GM23338 (cell line): ENCODE measurements around the gene ACSL3.

Experiments used
- CTCF ChIP-seq, 2 experiments: fragments of 200-600 bp in 1 of 2; sonication (generic) in 1 of 2; conservative IDR thresholded peaks; 2 replicates each; pipeline versions ENCODE4 v1.5.1 to v1.6.1; 2016 to 2017; ENCODE audit warnings: antibody characterized with exemption in 2 of 2, low read depth in 2 of 2, mild to moderate bottlenecking in 2 of 2, moderate library complexity in 1 of 2
- ETS1 ChIP-seq: IDR thresholded peaks from 2 replicates; pipeline ENCODE4 v1.6.1; 2016; ENCODE audit warnings: antibody characterized with exemption
- EZH2 ChIP-seq: fragments of 200-600 bp; sonication (generic); IDR thresholded peaks from one replicate; pipeline ENCODE4 v1.8.0; 2017; ENCODE audit warnings: antibody characterized with exemption, mild to moderate bottlenecking, low read depth; ENCODE audit not compliant: unreplicated experiment
- JUNB ChIP-seq: IDR thresholded peaks from one replicate; pipeline ENCODE4 v1.6.1; 2016; ENCODE audit warnings: antibody characterized with exemption; ENCODE audit not compliant: unreplicated experiment
- NANOG ChIP-seq: IDR thresholded peaks from 2 replicates; pipeline ENCODE4 v1.6.1; 2016; ENCODE audit warnings: antibody characterized with exemption, borderline replicate concordance
- POLR2AphosphoS5 ChIP-seq: IDR thresholded peaks from 2 replicates; pipeline ENCODE4 v1.6.1; 2016; ENCODE audit warnings: antibody characterized with exemption, low read depth
- ZNF114 ChIP-seq: fragments of 250-450 bp; sonication (Bioruptor Pico); IDR thresholded peaks from 2 replicates; pipeline ENCODE4 v1.5.0; 2020; ENCODE audit warnings: mild to moderate bottlenecking, moderate library complexity

GRCh38 chr2:222959358-222959757, 98.5 kb downstream of the ACSL3 start:
- no peak for TF ChIP-seq ZNF114 (CRISPR knock-in tag)
- peak; percentile 38 for TF ChIP-seq CTCF (conservative IDR thresholded peaks at IDR 0.05; ENCODE audit: low read depth in 2 of 2)
- no peak for TF ChIP-seq POLR2AphosphoS5
- TF ChIP-seq EZH2: no peak
- no peak for TF ChIP-seq JUNB
- no peak for TF ChIP-seq ETS1
- TF ChIP-seq NANOG: no peak
